Measurements from ENCODE around the gene EDEM1. TPM values are rescaled to one million over a fixed set of nuclear protein-coding genes. Genes with fewer than 3 reads are reported as not detected.

EDEM1 gene
- total and polyA plus RNA-seq, 10 of the 15 experiments (the other 5 are each of a cell fraction or from before 2014, with no cell fraction given): 18.9 to 138 (median 57.5) TPM

GRCh38 chr3:5187920-5188418 lies 462 bp downstream of the EDEM1 start (continued):
- TF ChIP-seq MYB (IDR thresholded peaks at IDR 0.05; ENCODE audit: borderline replicate concordance, low read depth, low read length) (no peak), RBBP5 (conservative IDR thresholded peaks at IDR 0.05) (no peak), SPI1 (IDR thresholded peaks at IDR 0.05; ENCODE audit: borderline replicate concordance, insufficient read depth, low read depth, low read length) (no peak; the same call in 1 of the 2 replicates), ZBTB40 (IDR thresholded peaks at IDR 0.05; ENCODE audit: borderline replicate concordance) (no peak), IRF3 (IDR thresholded peaks at IDR 0.05) (no peak), HSF1 (IDR thresholded peaks at IDR 0.05; ENCODE audit: low read depth, low read length) (no peak), ZNF207 (IDR thresholded peaks at IDR 0.05; ENCODE audit: borderline replicate concordance) (0 out of 2 replicates have a peak, but pooled peaks have one; percentile 64), REST (IDR thresholded peaks at IDR 0.05; ENCODE audit: low read depth, low read length) (no peak), ZBTB4 (CRISPR knock-in tag; IDR thresholded peaks at IDR 0.05) (no peak), CREM (IDR thresholded peaks at IDR 0.05; ENCODE audit: low read depth) (no peak), CTCF (IDR thresholded peaks at IDR 0.05 in 2 of 3, conservative IDR thresholded peaks at IDR 0.05 in 1 of 3; ENCODE audit: control insufficient read depth in 2 of 3, extremely low read depth in 1 of 3, insufficient read depth in 1 of 3, low read depth in 3 of 3, low read length in 3 of 3) (no peak), IKZF1 (conservative IDR thresholded peaks at IDR 0.05) (peak; percentile 83), POLR2A (IDR thresholded peaks at IDR 0.05; ENCODE audit: low read depth, low read length) (peak; percentile 76), HDGF (IDR thresholded peaks at IDR 0.05) (no peak)

All from GM12878 (cell line).